IPS DF 19.7 (cell line): ENCODE results near the gene HEXIM1.

Experiments used
- DNase-seq: peaks from one replicate; pipeline ENCODE4 v3.0.0-alpha.2; 2013; ENCODE audit warnings: low read depth, low spot score

HEXIM1 gene, protein sequence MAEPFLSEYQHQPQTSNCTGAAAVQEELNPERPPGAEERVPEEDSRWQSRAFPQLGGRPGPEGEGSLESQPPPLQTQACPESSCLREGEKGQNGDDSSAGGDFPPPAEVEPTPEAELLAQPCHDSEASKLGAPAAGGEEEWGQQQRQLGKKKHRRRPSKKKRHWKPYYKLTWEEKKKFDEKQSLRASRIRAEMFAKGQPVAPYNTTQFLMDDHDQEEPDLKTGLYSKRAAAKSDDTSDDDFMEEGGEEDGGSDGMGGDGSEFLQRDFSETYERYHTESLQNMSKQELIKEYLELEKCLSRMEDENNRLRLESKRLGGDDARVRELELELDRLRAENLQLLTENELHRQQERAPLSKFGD

DNA sequence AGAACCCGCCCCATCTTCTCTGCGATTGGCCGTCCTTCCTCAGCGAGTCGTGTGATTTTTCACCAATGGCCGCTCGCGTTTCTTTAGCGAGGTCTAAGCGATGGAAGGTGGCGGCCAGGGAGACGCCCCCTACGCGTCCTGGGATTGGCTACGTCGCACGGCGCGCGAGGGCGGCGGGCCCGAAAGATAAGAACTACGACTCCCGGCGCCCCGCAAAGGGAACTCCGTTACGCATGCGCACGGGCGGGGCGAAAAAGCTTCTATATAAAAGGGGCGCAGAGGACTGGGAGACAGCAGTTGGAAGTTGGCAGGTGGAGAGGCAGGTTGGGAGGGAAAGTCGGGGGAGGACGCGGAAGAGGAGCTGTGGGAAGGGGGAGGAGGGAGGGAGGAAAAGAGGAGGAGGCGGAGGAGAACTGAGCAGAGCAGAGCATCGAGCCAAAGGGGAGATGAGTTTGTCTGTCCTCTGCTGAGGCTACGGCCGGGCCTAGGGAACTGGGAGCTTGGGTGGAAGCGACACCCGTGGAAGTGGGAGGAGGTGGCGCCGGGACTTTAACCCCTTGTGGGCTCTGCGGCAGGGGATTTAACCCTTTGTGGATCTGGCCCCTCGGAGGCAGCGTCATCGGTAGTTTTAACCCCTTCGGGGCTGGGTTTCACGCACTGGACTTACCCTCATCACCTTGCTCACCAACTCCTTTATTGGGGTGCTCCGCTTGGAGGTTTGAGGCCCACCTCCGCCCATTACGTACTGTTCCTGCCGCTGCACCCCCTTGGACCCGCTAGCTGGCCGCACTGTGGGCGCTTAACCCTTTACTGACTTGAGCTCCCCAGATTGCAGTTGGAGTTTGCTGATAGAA is at the start of gene HEXIM1:
Gene HEXIM1, plus strand, starts transcription at position 293 of the 854 bp plus-strand sequence. CDS start 716 bp downstream, outside the sequence.
- DNase-seq, result peak; percentile 98

- peak; percentile 54 for DNase-seq
Measured at GRCh38 chr17:45098869-45099616, 49.2 kb upstream of the HEXIM1 start.

GRCh38 chr17:45101546-45101882 is 46.8 kb upstream of the HEXIM1 start:
- no peak for DNase-seq

GRCh38 chr17:45101883-45102811 is 46.1 kb upstream of the HEXIM1 start:
- DNase-seq, result no peak

GRCh38 chr17:45102856-45103255 is 45.4 kb upstream of the HEXIM1 start:
- DNase-seq, result no peak

- no peak for DNase-seq
Measured at GRCh38 chr17:45103269-45103795, 44.9 kb upstream of the HEXIM1 start.

DNA sequence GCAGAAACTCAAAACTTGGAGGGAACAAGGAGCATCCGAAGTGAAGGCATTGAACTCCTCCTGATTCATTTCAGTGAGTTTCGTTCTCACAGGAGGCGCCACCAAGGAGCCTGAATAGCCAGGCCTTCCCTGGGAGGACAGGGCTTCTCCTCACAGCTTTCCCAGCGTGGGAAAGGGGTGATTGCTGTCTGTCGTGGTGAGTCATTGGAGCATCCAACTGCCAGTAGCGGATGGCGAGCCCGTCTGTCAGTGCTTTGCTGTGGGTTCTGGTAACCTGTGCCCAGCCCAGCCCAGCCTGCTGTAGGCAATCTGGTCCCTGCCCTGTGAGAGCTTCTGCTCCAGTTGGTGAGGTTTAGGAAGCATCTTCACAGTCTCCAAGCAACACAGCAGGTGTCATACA is 44.2 kb upstream of the HEXIM1 start:
- no peak for DNase-seq

DNA sequence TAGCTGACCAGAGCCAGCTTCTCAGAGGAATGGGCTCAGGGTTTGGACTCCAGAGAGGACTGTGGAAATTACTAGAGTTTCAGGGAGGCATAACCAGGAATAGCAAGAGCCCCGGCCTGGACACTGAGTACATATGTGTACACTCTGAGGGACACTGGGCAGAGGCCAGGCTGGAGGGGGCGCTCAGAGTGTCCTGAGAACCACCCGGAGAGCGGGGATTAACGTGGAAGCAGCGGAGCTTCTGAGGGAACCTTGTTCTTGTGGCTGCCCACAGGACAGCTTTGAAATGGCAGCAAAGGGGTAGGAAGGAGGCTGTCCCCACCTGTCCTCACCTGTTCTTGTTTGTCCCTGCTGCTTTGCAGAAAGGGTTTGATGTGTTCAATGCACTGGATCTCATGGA is 43.8 kb upstream of the HEXIM1 start:
- no peak for DNase-seq

- no peak for DNase-seq
Measured at GRCh38 chr17:45104907-45105624, 43.2 kb upstream of the HEXIM1 start.

GRCh38 chr17:45106096-45106495 is 42.2 kb upstream of the HEXIM1 start:
- DNase-seq, result no peak

GRCh38 chr17:45106582-45106981 is 41.7 kb upstream of the HEXIM1 start:
- no peak for DNase-seq

- DNase-seq, result no peak
Measured at GRCh38 chr17:45107293-45108010, 40.8 kb upstream of the HEXIM1 start.

- DNase-seq, result no peak
Measured at GRCh38 chr17:45108051-45108450, 40.2 kb upstream of the HEXIM1 start.

- no peak for DNase-seq
Measured at GRCh38 chr17:45108595-45109521, 39.4 kb upstream of the HEXIM1 start.

- DNase-seq, result no peak
Measured at GRCh38 chr17:45110676-45111611, 37.3 kb upstream of the HEXIM1 start.

- no peak for DNase-seq
Measured at GRCh38 chr17:45111850-45112249, 36.4 kb upstream of the HEXIM1 start.
